ENCODE results near the gene TMEM114. TPM values are rescaled to one million over a fixed set of nuclear protein-coding genes. Genes with fewer than 3 reads are reported as not detected.

TMEM114 gene
- total and polyA plus RNA-seq, 2 experiments from 2014 or later = not detected

GRCh38 chr16:8605554-8605953 is 15.2 kb upstream of the TMEM114 start:
- Histone ChIP-seq H2AFZ (no peak overlapping the region), H3K79me2 (ENCODE audit: insufficient read depth) (no peaks in the 10 kb centered on the region), H3K4me3 (no peak overlapping the region), H3K4me1 (ENCODE audit: insufficient read depth) (no peaks in the 10 kb centered on the region), H3K36me3 (ENCODE audit: low read depth) (no peaks in the 10 kb centered on the region), H4K20me1 (ENCODE audit: insufficient read depth) (no peaks in the 10 kb centered on the region), H3K9ac (no peak overlapping the region), H3K9me2 (ENCODE audit: insufficient read depth) (no peaks in the 10 kb centered on the region), H3F3A (ENCODE audit: insufficient read depth) (no peaks in the 10 kb centered on the region), H3K4me2 (ENCODE audit: unreplicated experiment) (no peak overlapping the region), H3K27me3 (replicated peaks; ENCODE audit: insufficient read depth) (peaks cover 6% of the 10 kb centered on the region; the same call in 1 of the 2 replicates), H3K9me3 (ENCODE audit: low read depth) (no peaks in the 10 kb centered on the region), H3K27ac (no peak overlapping the region)
- TF ChIP-seq EZH2 (IDR thresholded peaks at IDR 0.05; ENCODE audit: insufficient read depth, poor library complexity, severe bottlenecking) = no peak
- no peak for TF ChIP-seq EZH2phosphoT487 (IDR thresholded peaks at IDR 0.05; ENCODE audit: insufficient read depth, low read depth)
- in situ Hi-C loops (cut with MboI) = no loop called here
- no peak for DNase-seq

GRCh38 chr16:8600144-8600775 is 9.9 kb upstream of the TMEM114 start:
- H3K9ac ChIP-seq = no peak overlapping the region
- no peaks in the 10 kb centered on the region for H4K20me1 ChIP-seq (ENCODE audit: insufficient read depth)
- DNase-seq = peak; percentile 23
- H3K36me3 ChIP-seq (ENCODE audit: low read depth) = no peaks in the 10 kb centered on the region
- no peak overlapping the region for H3K27ac ChIP-seq
- peaks cover 14% of the 10 kb centered on the region for H3K27me3 ChIP-seq (replicated peaks; ENCODE audit: insufficient read depth)
- H3K4me1 ChIP-seq (ENCODE audit: insufficient read depth) = no peaks in the 10 kb centered on the region
- TF ChIP-seq EZH2 (IDR thresholded peaks at IDR 0.05; ENCODE audit: insufficient read depth, poor library complexity, severe bottlenecking) (no peak), EZH2phosphoT487 (IDR thresholded peaks at IDR 0.05; ENCODE audit: insufficient read depth, low read depth) (no peak)
- in situ Hi-C loops (cut with MboI) = no loop called here
- no peaks in the 10 kb centered on the region for H3K9me2 ChIP-seq (ENCODE audit: insufficient read depth)
- H3K9me3 ChIP-seq (ENCODE audit: low read depth) = no peaks in the 10 kb centered on the region
- WGBS, 2 experiments (ENCODE audit: low coverage in 1 of 2, low lambda C conversion rate in 2 of 2, missing lambda C conversion rate in 2 of 2) = 14 to 23% methylated on average over 11 of the region's 11 CpGs
- no peak overlapping the region for H2AFZ ChIP-seq
- no peak overlapping the region for H3K4me3 ChIP-seq
- no peak overlapping the region for H3K4me2 ChIP-seq (ENCODE audit: unreplicated experiment)
- no peaks in the 10 kb centered on the region for H3K79me2 ChIP-seq (ENCODE audit: insufficient read depth)
- no peaks in the 10 kb centered on the region for H3F3A ChIP-seq (ENCODE audit: insufficient read depth)

GRCh38 chr16:8596581-8596980 is 6.3 kb upstream of the TMEM114 start:
- H3K79me2 ChIP-seq (ENCODE audit: insufficient read depth) = no peaks in the 10 kb centered on the region

GRCh38 chr16:8595783-8596182 is 5.5 kb upstream of the TMEM114 start:
- Histone ChIP-seq H3F3A (ENCODE audit: insufficient read depth) (no peaks in the 10 kb centered on the region), H3K9me2 (ENCODE audit: insufficient read depth) (no peaks in the 10 kb centered on the region), H4K20me1 (ENCODE audit: insufficient read depth) (no peaks in the 10 kb centered on the region), H3K4me1 (ENCODE audit: insufficient read depth) (no peaks in the 10 kb centered on the region), H3K9ac (no peak overlapping the region), H3K4me3 (no peak overlapping the region), H2AFZ (no peak overlapping the region), H3K9me3 (ENCODE audit: low read depth) (no peaks in the 10 kb centered on the region), H3K4me2 (ENCODE audit: unreplicated experiment) (no peak overlapping the region), H3K36me3 (ENCODE audit: low read depth) (no peaks in the 10 kb centered on the region), H3K79me2 (ENCODE audit: insufficient read depth) (no peaks in the 10 kb centered on the region), H3K27ac (no peak overlapping the region), H3K27me3 (replicated peaks; ENCODE audit: insufficient read depth) (peaks cover 10% of the 10 kb centered on the region)
- DNase-seq = no peak
- no peak for TF ChIP-seq EZH2 (IDR thresholded peaks at IDR 0.05; ENCODE audit: insufficient read depth, poor library complexity, severe bottlenecking)
- TF ChIP-seq EZH2phosphoT487 (IDR thresholded peaks at IDR 0.05; ENCODE audit: insufficient read depth, low read depth) = no peak
- in situ Hi-C loops (cut with MboI) = no loop called here
- WGBS, 2 experiments (ENCODE audit: low coverage in 1 of 2, low lambda C conversion rate in 2 of 2, missing lambda C conversion rate in 2 of 2) = 44 to 47% methylated on average over 5 of the region's 5 CpGs

More at GRCh38 chr16:8596581-8596980, 6.3 kb upstream of the TMEM114 start:
- H3K27me3 ChIP-seq (replicated peaks; ENCODE audit: insufficient read depth) = peaks cover 8% of the 10 kb centered on the region
- no peaks in the 10 kb centered on the region for H3K9me3 ChIP-seq (ENCODE audit: low read depth)
- no peak overlapping the region for H3K27ac ChIP-seq
- 42 to 58% methylated on average over 1 of the region's 1 CpG for WGBS, 2 experiments (ENCODE audit: low coverage in 1 of 2, low lambda C conversion rate in 2 of 2, missing lambda C conversion rate in 2 of 2)
- H3K9me2 ChIP-seq (ENCODE audit: insufficient read depth) = no peaks in the 10 kb centered on the region
- in situ Hi-C loops (cut with MboI) = no loop called here
- H3K4me1 ChIP-seq (ENCODE audit: insufficient read depth) = no peaks in the 10 kb centered on the region
- no peak overlapping the region for H3K4me3 ChIP-seq
- H3K36me3 ChIP-seq (ENCODE audit: low read depth) = no peaks in the 10 kb centered on the region
- TF ChIP-seq EZH2phosphoT487 (IDR thresholded peaks at IDR 0.05; ENCODE audit: insufficient read depth, low read depth) (no peak), EZH2 (IDR thresholded peaks at IDR 0.05; ENCODE audit: insufficient read depth, poor library complexity, severe bottlenecking) (no peak)
- no peak overlapping the region for H3K9ac ChIP-seq
- no peak for DNase-seq
- H3F3A ChIP-seq (ENCODE audit: insufficient read depth) = no peaks in the 10 kb centered on the region
- H2AFZ ChIP-seq = no peak overlapping the region
- H4K20me1 ChIP-seq (ENCODE audit: insufficient read depth) = no peaks in the 10 kb centered on the region
- no peak overlapping the region for H3K4me2 ChIP-seq (ENCODE audit: unreplicated experiment)
